Ammon's horn (tissue), 1 donor: ENCODE measurements around the gene IL5.
"Not testable (repeated sequence)": the region's sequence is repeated elsewhere in the genome, so short reads cannot be mapped to it uniquely, and the experiment has no call there.

Experiments
- DNase-seq: peaks from one replicate; pipeline ENCODE4 v3.0.0-alpha.2; 2016; ENCODE audit warnings: low spot score

The IL5 gene

DNA sequence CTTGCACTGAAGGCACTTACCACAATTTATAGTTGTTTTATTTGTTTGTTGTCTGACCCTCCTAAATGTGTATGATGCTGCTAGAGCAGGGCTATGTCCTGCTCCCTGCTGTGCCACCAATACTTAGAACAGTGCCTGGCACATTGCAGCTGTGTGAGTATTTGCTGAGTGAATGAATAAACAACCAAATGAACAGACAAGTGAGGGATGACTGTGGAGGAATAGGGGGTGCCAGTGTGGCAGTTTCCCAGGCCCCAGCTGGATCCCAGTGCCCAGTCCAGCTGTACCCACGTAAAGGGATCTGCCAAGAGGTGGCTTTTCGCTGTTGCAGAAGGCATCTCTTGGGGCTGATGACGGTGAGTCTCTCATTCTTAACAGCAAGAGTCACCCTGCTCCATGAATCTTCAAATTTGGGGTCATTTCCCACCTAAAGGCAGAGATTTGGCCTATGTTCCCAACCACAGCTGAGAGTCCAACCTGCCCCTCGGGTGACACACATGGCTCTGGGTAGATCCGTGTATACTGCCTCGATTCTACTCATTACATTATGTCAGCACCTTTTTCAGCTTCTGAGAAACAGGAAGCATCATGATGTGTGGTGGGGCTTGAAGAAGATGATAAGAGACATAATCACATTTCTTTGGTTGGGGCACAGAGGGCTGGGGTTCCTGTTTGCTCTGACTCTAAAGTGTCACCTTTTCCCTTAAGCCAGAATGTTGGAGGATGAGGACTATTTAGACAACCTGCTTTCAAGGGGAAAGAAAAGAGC, 14.3 kb downstream of the IL5 start:
- DNase-seq: peak; percentile 41

- DNase-seq: no peak
Measured at GRCh38 chr5:132528021-132528420, 15.3 kb downstream of the IL5 start.

DNA sequence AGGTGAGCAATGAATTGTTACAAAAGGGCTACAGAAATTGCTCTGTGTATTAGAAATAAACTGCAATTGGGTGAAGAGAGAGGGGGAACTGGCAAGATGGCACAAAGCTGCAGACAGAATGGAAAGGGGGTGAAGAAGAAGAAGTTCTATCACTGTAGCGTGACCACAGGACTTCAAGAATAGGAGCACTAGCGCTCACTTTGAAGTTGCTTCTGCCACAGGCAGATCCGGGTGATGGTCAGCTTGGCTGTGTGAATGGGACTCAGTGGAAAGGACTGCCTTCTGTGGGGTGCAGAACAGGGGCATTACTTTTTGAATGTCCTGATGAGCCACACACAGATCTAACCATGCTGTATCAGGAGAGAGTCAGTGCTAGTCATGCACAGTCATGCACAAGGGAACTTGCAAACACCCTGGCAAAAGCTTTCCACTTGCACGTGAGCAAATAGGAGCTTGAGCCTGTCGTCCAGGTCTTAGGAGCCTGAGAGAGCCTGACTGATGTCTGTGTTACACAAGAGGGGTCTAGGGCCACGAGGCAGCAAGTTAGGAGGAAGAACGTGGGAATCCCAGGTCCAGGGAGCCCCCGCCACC, 16.3 kb downstream of the IL5 start:
- no peak for DNase-seq

- DNase-seq: peak; percentile 54
Measured at GRCh38 chr5:132526290-132526973, 16.9 kb downstream of the IL5 start.

GRCh38 chr5:132525299-132525724, 18.0 kb downstream of the IL5 start:
- DNase-seq: no peak

- not testable (repeated sequence) for DNase-seq
Measured at GRCh38 chr5:132524877-132525276, 18.4 kb downstream of the IL5 start.

GRCh38 chr5:132522067-132522466, 21.3 kb downstream of the IL5 start:
- DNase-seq: not testable (repeated sequence)

- DNase-seq: not testable (repeated sequence)
Measured at GRCh38 chr5:132513618-132514336, 29.5 kb downstream of the IL5 start.

DNA sequence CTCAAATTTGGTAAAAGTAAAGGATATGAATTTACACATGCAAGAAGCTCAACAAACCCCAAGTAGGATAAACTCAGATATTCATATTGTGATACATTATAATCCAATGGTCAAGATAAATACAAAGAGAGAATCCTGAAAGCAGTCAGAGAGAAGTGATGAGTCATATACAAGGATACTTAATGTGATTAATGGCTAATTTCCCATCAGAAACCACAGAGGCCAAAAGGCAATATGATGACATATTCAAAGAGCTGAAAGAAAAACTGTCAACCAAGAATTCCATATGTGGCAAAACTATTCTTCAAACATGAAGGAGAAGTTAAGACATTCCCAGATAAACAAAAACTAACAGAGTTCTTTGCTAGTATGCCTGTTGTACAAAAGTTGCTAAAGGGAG, 33.2 kb downstream of the IL5 start:
- no peak for DNase-seq

- DNase-seq: peak; percentile 70
Measured at GRCh38 chr5:132506094-132506692, 37.1 kb downstream of the IL5 start.

GRCh38 chr5:132505641-132506040, 37.7 kb downstream of the IL5 start:
- no peak for DNase-seq

DNA sequence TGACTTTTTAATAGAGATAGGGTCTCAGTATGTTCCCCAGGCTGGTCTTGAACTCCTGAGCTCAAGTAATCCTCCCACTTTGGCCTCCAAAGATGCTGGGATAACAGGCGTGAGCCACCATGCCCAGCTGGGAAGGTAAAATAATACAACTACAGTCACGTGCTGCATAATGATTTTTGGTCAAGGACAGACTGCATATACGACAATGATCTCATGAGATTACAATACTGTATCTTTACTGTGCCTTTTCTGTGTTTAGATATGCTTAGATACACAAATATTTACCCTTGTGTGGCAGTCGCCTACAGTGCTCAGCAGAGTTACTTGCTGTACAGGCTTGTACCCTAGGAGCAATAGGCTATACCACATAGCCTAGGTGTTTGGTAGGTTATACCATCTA, 38.6 kb downstream of the IL5 start:
- DNase-seq: no peak

- no peak for DNase-seq
Measured at GRCh38 chr5:132503244-132503643, 40.1 kb downstream of the IL5 start.

DNA sequence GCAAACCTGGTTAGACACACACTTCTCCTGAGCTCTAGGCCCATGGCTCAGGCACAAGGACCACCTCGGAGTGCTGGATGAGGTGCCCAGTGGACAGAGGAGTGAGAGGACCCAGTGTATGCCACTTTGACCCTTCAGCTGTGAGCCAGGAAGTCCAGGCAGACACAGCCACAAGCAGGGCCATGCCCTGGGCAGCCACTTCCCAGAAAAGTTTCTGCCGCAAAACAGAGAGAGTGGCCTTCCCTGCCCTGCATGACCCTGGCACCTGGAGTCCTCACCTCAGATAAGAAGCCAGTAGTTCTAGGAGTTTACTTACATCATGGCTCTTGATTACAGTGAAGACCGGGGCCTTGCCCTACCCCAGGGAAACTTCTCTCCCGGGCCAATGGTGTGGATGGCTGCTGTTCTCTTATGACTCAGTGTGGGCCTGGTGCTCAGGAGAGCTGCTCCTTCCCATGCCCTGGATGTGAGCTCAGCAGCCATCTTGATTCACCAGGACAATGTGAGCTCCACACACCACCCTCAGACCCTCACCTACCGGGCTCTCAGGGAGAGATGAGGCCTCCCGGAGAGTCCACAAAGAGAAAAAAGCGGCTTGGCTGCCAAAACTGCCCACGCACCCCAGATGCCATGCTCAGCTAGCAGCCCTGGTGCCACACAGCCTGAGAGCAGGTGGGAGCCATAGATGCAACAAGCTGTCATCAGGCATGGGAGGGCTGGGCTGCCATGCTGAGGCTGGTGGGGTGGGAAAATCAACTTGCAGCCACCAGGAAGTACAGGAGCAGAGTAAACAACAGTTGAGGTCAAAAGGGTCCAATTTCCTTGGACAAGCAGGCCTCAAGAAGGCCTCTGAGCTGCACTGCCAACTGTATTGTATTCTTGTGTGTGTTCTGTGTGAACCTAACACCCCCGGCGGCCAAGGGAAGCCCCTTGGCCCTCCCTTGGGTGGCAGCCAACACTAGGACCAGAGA, 41.1 kb downstream of the IL5 start:
- DNase-seq: peak; percentile 62

- no peak for DNase-seq
Measured at GRCh38 chr5:132501629-132501956, 41.7 kb downstream of the IL5 start.

DNA sequence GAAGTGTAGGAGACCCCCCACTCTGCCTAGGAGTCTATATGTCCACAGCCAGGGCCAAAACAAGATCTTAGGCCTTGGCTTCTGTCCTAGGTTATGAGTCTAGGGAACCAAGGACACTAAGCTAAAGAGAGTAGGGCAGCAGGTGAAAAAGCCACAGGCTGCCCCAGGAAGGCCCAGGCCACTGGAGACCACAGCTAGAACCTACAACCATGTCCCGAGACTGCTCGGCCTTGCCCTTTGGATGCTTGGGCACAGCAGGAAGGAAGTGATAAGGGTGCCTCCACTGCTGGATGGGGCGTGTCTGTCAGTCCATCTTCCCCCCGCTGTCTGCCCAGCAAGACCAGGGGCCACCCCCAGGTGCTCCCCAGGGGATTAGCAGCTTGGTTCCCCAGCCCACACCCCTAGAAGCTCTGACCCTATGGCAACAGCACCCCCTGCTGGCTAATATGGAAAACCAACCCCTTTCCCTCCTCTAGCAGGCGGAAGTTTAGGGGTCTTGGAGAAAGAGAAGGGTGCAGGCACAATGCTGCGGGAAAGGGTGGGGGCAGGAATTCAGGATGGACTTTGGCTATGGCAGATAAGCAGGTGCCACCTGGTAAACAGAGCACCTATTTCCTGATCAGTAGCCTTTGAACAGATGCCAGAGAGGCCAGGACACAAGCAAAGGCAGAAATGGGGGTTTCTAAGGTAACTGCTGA, 42.2 kb downstream of the IL5 start:
- DNase-seq: peak; percentile 80

DNA sequence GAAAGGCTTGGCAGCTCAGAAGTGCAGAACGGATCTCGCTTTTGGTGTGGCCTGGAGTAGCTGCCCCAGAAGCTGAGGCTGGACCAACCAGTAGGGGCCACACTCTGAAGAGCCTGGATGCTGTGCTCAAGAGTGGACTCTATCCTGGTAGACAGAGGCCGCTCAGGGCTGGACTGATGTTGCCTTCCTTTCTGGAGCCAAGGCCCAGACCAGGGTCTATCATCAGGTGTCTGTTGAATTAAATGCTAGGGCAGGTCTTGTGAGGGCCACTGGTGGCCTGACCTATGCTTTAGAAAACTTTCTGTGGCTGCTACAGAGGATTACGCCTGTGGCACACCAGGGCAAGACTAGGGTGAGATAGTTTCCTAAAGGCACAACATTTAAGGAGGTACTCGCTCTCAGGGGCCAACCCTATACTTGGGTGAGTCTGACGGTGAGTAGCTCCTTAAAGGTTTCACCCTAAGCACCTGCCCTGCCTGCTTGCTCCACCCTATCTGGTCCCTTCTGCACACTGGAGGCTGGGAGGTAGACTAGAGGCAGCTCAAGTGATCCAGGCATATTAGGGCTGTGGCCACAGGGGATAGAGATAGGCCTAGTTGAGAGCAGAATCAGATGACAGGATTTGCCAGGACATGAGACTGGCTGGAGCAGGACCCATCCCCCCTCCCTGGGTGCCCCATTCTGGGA, 42.9 kb downstream of the IL5 start:
- peak; percentile 1 for DNase-seq

- peak; percentile 11 for DNase-seq
Measured at GRCh38 chr5:132499440-132500243, 43.7 kb downstream of the IL5 start.
